HG03045 (cell line): ENCODE results near the gene TGFBR3.
"Not testable (repeated sequence)": the region's sequence is repeated elsewhere in the genome, so short reads cannot be mapped to it uniquely, and the experiment has no call there.

ENCODE experiments used
- ATAC-seq: cut with Tn5 transposase; IDR thresholded peaks from one replicate; pipeline ENCODE4 v1.9.1; 2021; ENCODE audit warnings: mild to moderate bottlenecking, moderate library complexity; ENCODE audit not compliant: unreplicated experiment

Gene TGFBR3

DNA sequence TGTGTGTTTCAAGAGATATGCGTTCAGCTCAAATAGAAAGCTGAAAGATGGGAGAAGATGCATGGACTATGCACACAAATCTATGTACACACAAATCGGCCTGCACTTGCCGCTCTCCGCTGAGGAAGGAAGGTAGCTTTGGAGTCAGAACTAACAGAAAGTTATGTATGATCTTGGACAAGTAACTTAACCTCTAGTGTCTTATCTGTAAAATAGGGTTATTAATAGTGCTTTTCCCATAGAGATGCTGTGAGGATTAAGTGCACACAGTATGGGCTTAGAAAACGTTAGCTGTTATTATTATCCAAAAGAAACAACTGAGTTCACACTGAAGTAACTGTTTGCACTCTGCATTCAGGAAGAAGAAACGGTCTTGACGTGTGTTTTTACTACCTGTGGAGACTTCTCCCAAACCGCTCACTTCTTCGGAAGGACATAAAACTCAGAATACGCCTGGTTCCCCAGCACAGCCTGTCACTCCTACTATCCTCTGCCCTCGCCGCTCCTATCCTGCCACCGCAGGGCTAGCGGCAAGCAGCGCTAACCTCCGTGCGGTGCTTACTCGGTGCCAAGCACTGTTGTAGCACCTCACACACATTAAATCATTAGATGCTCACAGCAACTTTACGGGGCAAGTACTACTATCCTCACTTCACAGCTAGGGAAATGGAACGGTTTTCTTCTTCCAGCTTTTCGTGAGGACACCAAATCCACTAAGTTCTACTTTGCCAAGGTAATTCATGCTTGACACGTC is 1.3 kb downstream of the TGFBR3 start:
- no peak for ATAC-seq

DNA sequence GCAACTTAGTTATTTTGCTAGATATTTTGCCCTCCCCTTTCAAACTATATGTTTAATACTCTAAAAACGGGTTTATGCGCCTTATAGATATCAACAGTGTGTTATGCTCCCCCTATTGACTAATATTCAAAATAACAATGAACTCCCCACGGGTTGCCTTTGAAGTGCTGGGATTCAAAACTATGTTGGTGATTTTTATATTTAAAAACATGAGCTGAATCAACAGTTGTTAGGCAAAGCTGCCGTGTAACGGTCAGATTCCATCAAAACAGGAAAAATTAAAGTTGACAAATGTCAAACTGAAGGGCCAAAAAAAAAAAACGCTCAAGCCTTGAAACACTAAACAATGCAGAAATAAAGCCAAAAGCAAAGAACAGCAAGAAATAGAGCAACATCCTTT is 2.5 kb downstream of the TGFBR3 start:
- no peak for ATAC-seq

- ATAC-seq = no peak
These were observed 4.7 kb downstream of the TGFBR3 start for GRCh38 chr1:91881280-91881679.

GRCh38 chr1:91879733-91880132 is 6.2 kb downstream of the TGFBR3 start:
- ATAC-seq = no peak

- peak; percentile 68 for ATAC-seq
These were observed 8.3 kb downstream of the TGFBR3 start for GRCh38 chr1:91877574-91878208.

- no peak for ATAC-seq
These were observed 9.0 kb downstream of the TGFBR3 start for GRCh38 chr1:91876781-91877573.

- ATAC-seq = peak; percentile 79
These were observed 9.9 kb downstream of the TGFBR3 start for GRCh38 chr1:91876040-91876470.

- no peak for ATAC-seq
These were observed 11.8 kb downstream of the TGFBR3 start for GRCh38 chr1:91874167-91874566.

GRCh38 chr1:91872559-91873081 is 13.3 kb downstream of the TGFBR3 start:
- no peak for ATAC-seq

GRCh38 chr1:91872000-91872399 is 14.0 kb downstream of the TGFBR3 start:
- no peak for ATAC-seq

GRCh38 chr1:91870322-91870721 is 15.6 kb downstream of the TGFBR3 start:
- no peak for ATAC-seq

- ATAC-seq = no peak
These were observed 19.5 kb downstream of the TGFBR3 start for GRCh38 chr1:91866425-91866824.

- ATAC-seq = no peak
These were observed 21.8 kb downstream of the TGFBR3 start for GRCh38 chr1:91864017-91864700.

DNA sequence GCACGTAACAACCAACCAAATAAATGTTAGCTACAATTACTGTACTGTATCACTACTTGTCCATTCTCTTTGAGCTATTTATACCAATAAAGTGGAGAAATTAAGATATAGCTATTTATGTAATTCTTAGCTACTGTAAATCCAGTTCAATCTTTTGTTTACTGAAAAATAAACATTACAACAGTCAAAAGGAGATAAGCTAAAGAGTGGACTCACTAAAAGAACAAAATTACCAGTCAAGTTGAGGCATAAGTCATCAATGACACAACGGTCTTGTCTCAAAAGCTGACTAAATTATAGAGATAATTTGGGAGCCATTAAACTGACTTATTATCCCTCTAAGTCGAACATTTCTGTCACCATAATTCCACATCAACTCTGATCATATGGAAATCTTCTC is 22.5 kb downstream of the TGFBR3 start:
- ATAC-seq = no peak

GRCh38 chr1:91862120-91862519 is 23.8 kb downstream of the TGFBR3 start:
- ATAC-seq = no peak

- ATAC-seq = no peak
These were observed 28.3 kb downstream of the TGFBR3 start for GRCh38 chr1:91857557-91858239.

DNA sequence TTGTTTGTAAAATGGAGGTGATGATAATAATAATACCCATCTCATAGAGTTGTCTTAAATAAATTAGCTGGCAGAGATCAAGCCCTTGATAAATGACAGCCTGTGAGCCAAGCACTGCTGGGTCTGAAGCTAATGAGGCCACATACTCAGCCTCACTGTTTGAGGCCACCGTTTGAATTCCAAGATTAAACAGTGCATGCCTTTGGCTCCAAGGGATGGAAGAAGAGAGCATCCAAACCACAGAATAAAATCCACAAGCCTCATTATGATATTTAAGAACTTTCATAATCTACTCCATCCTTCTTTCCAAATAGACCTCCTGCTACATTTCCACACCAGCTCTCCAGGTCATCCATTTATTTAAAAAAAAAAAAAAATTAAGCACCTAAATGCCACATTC is 29.0 kb downstream of the TGFBR3 start:
- no peak for ATAC-seq

- ATAC-seq = no peak
These were observed 31.0 kb downstream of the TGFBR3 start for GRCh38 chr1:91854852-91855534.

DNA sequence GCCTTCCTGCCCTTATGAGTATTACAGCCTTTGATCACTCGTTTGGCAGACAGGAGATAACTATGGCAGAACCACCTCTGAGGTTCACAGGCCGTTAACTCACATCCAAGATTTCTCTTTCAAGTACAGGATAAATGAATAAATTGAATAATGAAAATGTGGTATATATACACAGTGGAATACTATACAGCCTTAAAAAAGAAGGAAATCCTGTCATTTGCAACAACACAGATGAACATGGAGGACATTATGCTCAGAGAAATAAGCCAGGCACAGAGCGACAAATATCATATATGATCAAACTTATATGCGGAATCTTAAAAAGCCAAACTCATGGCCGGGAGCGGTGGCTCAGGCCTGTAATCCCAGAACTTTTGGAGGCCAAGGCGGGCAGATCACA is 32.6 kb downstream of the TGFBR3 start:
- ATAC-seq = no peak

GRCh38 chr1:91852011-91852410 is 33.9 kb downstream of the TGFBR3 start:
- ATAC-seq = not testable (repeated sequence)
